Endothelial cell of umbilical vein (primary cell): ENCODE measurements around the gene PPP1R16B. TPM values are rescaled to one million over a fixed set of nuclear protein-coding genes. Genes with fewer than 3 reads are reported as not detected.
A peak's percentile ranks its signal among the peaks of the same experiment; 100 is the strongest.

Experiments
- BruUV-seq: library from RNA; stranded (reverse); fragments of 400-500 nt; replicated peaks from 2 replicates; lab custom pipeline; 2021; lab: Mats Ljungman, UMichigan
- CTCF ChIA-PET: fragments of 300-600, 350-600 bp; sonication (Branson Sonifier 250); formaldehyde crosslinking; loops from one replicate; lab custom pipeline; 2021; ENCODE audit warnings: antibody characterized with exemption, inconsistent platforms; lab: Charles Lee
- POLR2A ChIA-PET: fragments of 300-600, 350-600 bp; sonication (Branson Sonifier 250); formaldehyde crosslinking; loops from one replicate; lab custom pipeline; 2021; ENCODE audit warnings: antibody characterized with exemption, inconsistent platforms; lab: Charles Lee
- DNase-seq: peaks from one replicate; pipeline ENCODE4 v3.0.0-alpha.2; 2011; ENCODE audit warnings: low read depth, low spot score
- FAIRE-seq: peaks from 2 replicates; lab custom pipeline; 2011; peaks lifted over from hg19 to GRCh38; lab: Jason Lieb, UNC
- H2AFZ ChIP-seq: 2 replicates; pipeline ENCODE4 v1.6.0; 2012; ENCODE audit warnings: low read depth, low read length, control low read depth, inconsistent platforms
- H3K27ac ChIP-seq: 2 replicates; pipeline ENCODE4 v1.5.1; 2011; ENCODE audit warnings: low read depth, mild to moderate bottlenecking, control low read depth, low read length, moderate library complexity; ENCODE audit not compliant: insufficient read depth
- H3K27me3 ChIP-seq, 2 experiments: 2 replicates each; pipeline versions ENCODE4 v1.6.0 to v1.6.1; 2011; ENCODE audit warnings: low read length in 2 of 2, mixed read lengths in 1 of 2; ENCODE audit not compliant: control insufficient read depth in 2 of 2, insufficient read depth in 2 of 2
- H3K36me3 ChIP-seq, 2 experiments: 2 replicates in 1 of 2; 3 replicates in 1 of 2; pipeline ENCODE4 v1.5.1; 2011; ENCODE audit warnings: low read length in 2 of 2, mild to moderate bottlenecking in 1 of 2, moderate library complexity in 1 of 2; ENCODE audit not compliant: control insufficient read depth in 2 of 2, insufficient read depth in 2 of 2; ENCODE audit errors: extremely low read depth in 1 of 2
- H3K4me1 ChIP-seq: 3 replicates; pipeline ENCODE4 v1.5.1; 2011; ENCODE audit warnings: mild to moderate bottlenecking, low read length; ENCODE audit not compliant: control insufficient read depth, insufficient read depth; ENCODE audit errors: extremely low read depth
- H3K4me2 ChIP-seq: 2 replicates; pipeline ENCODE4 v1.6.1; 2011; ENCODE audit warnings: low read length, control low read depth, mixed read lengths; ENCODE audit not compliant: insufficient read depth
- H3K4me3 ChIP-seq, 3 experiments: fragments of 200-600 bp in 1 of 3; sonication (generic), shearing (Covaris generic) in 1 of 3; replicated peaks in 1 of 3; 2 replicates each; pipeline ENCODE4 v1.5.1; 2011 to 2016; ENCODE audit warnings: control low read depth in 3 of 3, low read length in 3 of 3, mild to moderate bottlenecking in 2 of 3, inconsistent platforms in 1 of 3, low read depth in 1 of 3, moderate library complexity in 1 of 3; ENCODE audit not compliant: insufficient read depth in 1 of 3
- H3K79me2 ChIP-seq: 2 replicates; pipeline ENCODE4 v1.6.0; 2012; ENCODE audit warnings: low read length, inconsistent platforms; ENCODE audit not compliant: control insufficient read depth, insufficient read depth
- H3K9ac ChIP-seq: replicated peaks from 2 replicates; pipeline ENCODE3; 2011; ENCODE audit warnings: low read length, control low read depth; ENCODE audit not compliant: insufficient read depth; ENCODE audit errors: extremely low read depth
- H3K9me1 ChIP-seq: replicated peaks from 3 replicates; pipeline ENCODE4 v1.6.0; 2011; ENCODE audit warnings: mild to moderate bottlenecking, low read length; ENCODE audit not compliant: control insufficient read depth, insufficient read depth; ENCODE audit errors: extremely low read depth
- H3K9me3 ChIP-seq: replicated peaks from 2 replicates; pipeline ENCODE4 v1.5.1; 2012; ENCODE audit warnings: low read length, inconsistent platforms; ENCODE audit not compliant: control insufficient read depth, insufficient read depth
- H4K20me1 ChIP-seq: replicated peaks from 2 replicates; pipeline ENCODE3; 2011; ENCODE audit warnings: mild to moderate bottlenecking, low read length; ENCODE audit not compliant: control insufficient read depth, insufficient read depth; ENCODE audit errors: extremely low read depth
- POLR2A ChIP-seq: IDR thresholded peaks from 2 replicates; pipeline ENCODE4 v1.6.1; 2012; ENCODE audit warnings: low read depth, mild to moderate bottlenecking, control low read depth, low read length
- dilution Hi-C: fragments of 300-500 bp; cut with MboI; formaldehyde crosslinking; loops from one replicate; pipeline ENCODE4 v1.15.0; 2019; ENCODE audit warnings: low sequenced_read_pairs; ENCODE audit not compliant: extremely low pct_ligation_motif_present
- intact Hi-C: fragments of 100-400 bp; cut with micrococcal nuclease; formaldehyde crosslinking; loops from one replicate; pipeline ENCODE4 v1.10.0; 2022
- polyA plus RNA-seq, 4 experiments: library from polyadenylated mRNA; depleted of rRNA in 3 of 4; stranded (reverse) in 3 of 4; unstranded in 1 of 4; fragments of >200 nt; gene quantifications; 2 replicates each; pipeline versions ENCODE4 v1.2.1 to v1.2.3, GENCODE V29; 2011 to 2012; ENCODE audit warnings: missing spikeins in 1 of 4
- total RNA-seq: library from RNA; stranded (reverse); gene quantifications from 2 replicates; pipeline ENCODE4 v1.2.3, GENCODE V29; 2021
- TF ChIP-seq, protein P1 (sequence below), 2 donors: IDR thresholded peaks; 1 replicate in 1 of 2; 2 replicates in 1 of 2; pipeline ENCODE4 v1.5.1; 2011; ENCODE audit warnings: low read length in 2 of 2, mild to moderate bottlenecking in 2 of 2, moderate library complexity in 2 of 2, control low read depth in 1 of 2, inconsistent platforms in 1 of 2, low read depth in 1 of 2; ENCODE audit not compliant: insufficient read depth in 1 of 2; ENCODE audit errors: extremely low read depth in 1 of 2

Gene PPP1R16B
- total and polyA plus RNA-seq, 2 donors (not counting 3 experiments of a cell fraction or from before 2014, with no cell fraction given) = 34.7 to 68.1 TPM

DNA sequence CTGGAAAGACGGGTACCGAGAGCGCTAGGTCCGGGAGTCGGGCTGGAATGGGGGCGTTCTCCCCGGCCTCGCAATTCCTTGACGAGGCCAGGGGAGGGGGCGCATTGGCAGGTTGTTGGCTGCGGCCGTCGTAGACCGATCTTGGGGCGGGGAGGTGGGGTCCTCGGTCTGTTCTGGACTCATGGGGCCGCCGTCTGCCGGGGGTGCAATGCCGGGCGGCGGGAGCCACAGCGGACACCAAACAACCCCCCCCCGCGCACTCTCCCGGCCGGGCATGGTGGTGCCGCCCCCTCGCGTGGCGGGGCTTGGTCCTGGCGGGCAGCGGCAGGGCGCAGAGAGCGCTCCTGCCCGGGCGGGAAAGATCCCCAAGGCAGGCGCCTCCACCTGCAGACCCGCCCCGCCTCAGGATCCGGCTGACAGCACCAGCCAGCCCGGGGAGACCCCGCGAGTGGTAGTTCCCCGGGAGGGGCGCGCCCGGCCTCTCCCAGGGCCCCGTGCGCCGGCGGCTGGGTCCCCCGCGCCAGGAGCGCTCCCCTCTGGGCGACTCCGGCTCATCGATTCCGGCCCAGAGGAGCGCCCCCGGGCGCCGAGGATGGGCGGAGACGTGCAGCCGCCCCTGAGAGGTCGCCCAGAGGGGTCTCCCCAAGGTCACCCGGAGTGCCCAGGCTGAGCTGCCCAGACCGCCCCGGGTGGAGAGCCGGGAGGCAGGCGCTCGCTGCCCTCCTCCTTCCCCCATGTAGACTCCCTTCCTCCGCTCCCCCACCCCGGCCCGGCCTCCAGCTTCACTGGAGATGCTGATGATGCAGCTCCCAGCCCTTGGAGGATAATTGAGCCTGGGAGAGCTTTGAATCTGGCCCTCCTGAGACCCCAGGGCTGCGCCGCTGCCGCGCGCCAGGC, 709 bp downstream of the PPP1R16B start:
- H3K27me3 ChIP-seq = no peaks in the 10 kb centered on the region
- H2AFZ ChIP-seq = peak overlapping the region; percentile 5
- peaks cover 39% of the 10 kb centered on the region for H3K4me1 ChIP-seq
- no peaks in the 10 kb centered on the region for H3K79me2 ChIP-seq
- dilution Hi-C loops = no loop called here
- H3K9me3 ChIP-seq = no peaks in the 10 kb centered on the region
- H3K4me3 ChIP-seq = peak overlapping the region; percentile 57 to 87 (median 72)
- H3K9ac ChIP-seq = peak overlapping the region; percentile 83
- DNase-seq (peak; percentile 30), FAIRE-seq (no peak)
- peaks cover 0 to 8% of the 10 kb centered on the region in 2 experiments for H3K36me3 ChIP-seq
- peak overlapping the region; percentile 88 for H3K27ac ChIP-seq
- ChIA-PET CTCF (interaction anchor here (0.6 to 2.6 kb wide), 9 partner anchors 11 to 160 kb away, joined by 3 to 16 read pairs (median 4); no protein-coding TSS in a partner anchor), POLR2A (interaction anchor here (0.8 to 2.3 kb wide), 7 partner anchors 20 to 124 kb away, joined by 3 to 9 read pairs (median 5); no protein-coding TSS in a partner anchor)
- TF ChIP-seq POLR2A = no peak
- TF ChIP-seq, protein P1, sequence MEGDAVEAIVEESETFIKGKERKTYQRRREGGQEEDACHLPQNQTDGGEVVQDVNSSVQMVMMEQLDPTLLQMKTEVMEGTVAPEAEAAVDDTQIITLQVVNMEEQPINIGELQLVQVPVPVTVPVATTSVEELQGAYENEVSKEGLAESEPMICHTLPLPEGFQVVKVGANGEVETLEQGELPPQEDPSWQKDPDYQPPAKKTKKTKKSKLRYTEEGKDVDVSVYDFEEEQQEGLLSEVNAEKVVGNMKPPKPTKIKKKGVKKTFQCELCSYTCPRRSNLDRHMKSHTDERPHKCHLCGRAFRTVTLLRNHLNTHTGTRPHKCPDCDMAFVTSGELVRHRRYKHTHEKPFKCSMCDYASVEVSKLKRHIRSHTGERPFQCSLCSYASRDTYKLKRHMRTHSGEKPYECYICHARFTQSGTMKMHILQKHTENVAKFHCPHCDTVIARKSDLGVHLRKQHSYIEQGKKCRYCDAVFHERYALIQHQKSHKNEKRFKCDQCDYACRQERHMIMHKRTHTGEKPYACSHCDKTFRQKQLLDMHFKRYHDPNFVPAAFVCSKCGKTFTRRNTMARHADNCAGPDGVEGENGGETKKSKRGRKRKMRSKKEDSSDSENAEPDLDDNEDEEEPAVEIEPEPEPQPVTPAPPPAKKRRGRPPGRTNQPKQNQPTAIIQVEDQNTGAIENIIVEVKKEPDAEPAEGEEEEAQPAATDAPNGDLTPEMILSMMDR (IDR thresholded peaks at IDR 0.05; ENCODE audit: extremely low read depth in 1 of 2, insufficient read depth in 1 of 2, low read depth in 1 of 2, low read length in 2 of 2) = peak in 1 of 2 donors; percentile 19
- H3K4me2 ChIP-seq = peak overlapping the region; percentile 6
- H4K20me1 ChIP-seq = no peaks in the 10 kb centered on the region
- intact Hi-C loops = loop anchor here (1.0 to 2.0 kb wide), 6 partner anchors 21 to 88 kb away; partner anchors contain the start of gene ACTR5
- H3K9me1 ChIP-seq = no peaks in the 10 kb centered on the region
- no TSS peak for BruUV-seq
